Progenitor cell of endocrine pancreas (in vitro differentiated cells): ENCODE data around the gene CCDC85C. TPM values are rescaled to one million over a fixed set of nuclear protein-coding genes. Genes with fewer than 3 reads are reported as not detected.

ENCODE experiments used
- DNase-seq: peaks from one replicate; pipeline ENCODE4 v3.0.0; 2021; ENCODE audit warnings: low spot score; ENCODE audit not compliant: unreplicated experiment
- H3K27ac Mint-ChIP-seq: 2 replicates; pipeline ENCODE4 v1.8.0; 2021; ENCODE audit warnings: mild to moderate bottlenecking, moderate library complexity, mixed read lengths
- H3K27me3 Mint-ChIP-seq: 2 replicates; pipeline ENCODE4 v1.8.0; 2021; ENCODE audit warnings: mixed read lengths
- H3K36me3 Mint-ChIP-seq: 2 replicates; pipeline ENCODE4 v1.8.0; 2022; ENCODE audit warnings: mixed read lengths; ENCODE audit not compliant: insufficient read depth
- H3K4me1 Mint-ChIP-seq: 2 replicates; pipeline ENCODE4 v1.8.0; 2021; ENCODE audit warnings: low read depth, mixed read lengths
- H3K4me3 Mint-ChIP-seq: 2 replicates; pipeline ENCODE4 v1.8.0; 2021; ENCODE audit warnings: low read depth, mild to moderate bottlenecking, moderate library complexity, mixed read lengths
- H3K9me3 Mint-ChIP-seq: 2 replicates; pipeline ENCODE4 v1.8.0; 2021; ENCODE audit warnings: low read depth, mixed read lengths
- total RNA-seq: library from RNA; stranded (reverse); gene quantifications from 2 replicates; pipeline ENCODE4 v1.2.1, GENCODE V29; 2021
- TF ChIP-seq, protein P1 (sequence below): fragments of 200-600 bp; sonication (generic); IDR thresholded peaks from one replicate; pipeline ENCODE4 v1.5.0; 2021; ENCODE audit warnings: antibody characterized with exemption, mild to moderate bottlenecking; ENCODE audit not compliant: unreplicated experiment

Gene CCDC85C
- total RNA-seq, 1 donor from 2014 or later, result 44.9 TPM

DNA sequence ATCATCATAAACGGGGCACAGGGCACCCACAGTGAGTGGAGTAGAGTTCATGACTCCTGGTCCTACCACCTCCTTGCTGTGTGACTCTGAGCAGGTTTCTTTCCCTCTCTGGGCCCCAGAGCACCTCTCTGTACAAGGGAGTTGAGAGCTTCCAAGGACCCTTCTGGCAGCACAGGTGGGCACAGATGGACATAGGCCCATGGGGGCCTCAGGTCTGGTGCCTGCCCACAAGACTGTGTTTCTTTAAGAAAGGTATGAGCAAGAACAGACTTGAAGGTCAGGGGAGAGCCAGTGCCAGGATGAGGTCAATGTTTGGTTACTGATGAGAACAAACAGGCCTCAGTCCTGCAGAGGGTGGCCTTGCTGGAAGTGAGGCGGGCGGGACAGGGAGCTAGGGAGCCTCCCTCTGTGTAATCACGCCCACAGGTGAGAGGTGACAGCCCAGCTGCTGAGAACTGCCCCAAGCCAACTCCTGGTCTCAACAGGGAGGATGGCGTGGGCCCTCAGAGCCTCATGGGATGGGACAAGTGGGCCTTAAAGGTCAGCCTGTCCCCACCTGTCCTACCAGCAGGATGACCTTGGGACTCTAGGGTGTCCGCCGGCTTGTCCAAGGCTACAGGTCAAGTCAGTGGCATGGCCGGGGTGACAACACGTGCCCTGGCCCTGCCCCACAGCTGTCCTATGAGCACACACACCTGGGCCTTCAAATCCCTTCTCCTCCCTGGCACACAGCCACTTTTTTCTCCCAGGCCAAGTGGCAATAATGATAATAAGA, 49.1 kb downstream of the CCDC85C start:
- Mint-ChIP-seq H3K9me3 (no peaks in the 10 kb centered on the region), H3K27ac (peak overlapping the region; percentile 37), H3K27me3 (no peaks in the 10 kb centered on the region), H3K36me3 (peaks cover 4% of the 10 kb centered on the region), H3K4me3 (no peak overlapping the region), H3K4me1 (peaks cover 48% of the 10 kb centered on the region)
- DNase-seq, result no peak
- TF ChIP-seq, protein P1, sequence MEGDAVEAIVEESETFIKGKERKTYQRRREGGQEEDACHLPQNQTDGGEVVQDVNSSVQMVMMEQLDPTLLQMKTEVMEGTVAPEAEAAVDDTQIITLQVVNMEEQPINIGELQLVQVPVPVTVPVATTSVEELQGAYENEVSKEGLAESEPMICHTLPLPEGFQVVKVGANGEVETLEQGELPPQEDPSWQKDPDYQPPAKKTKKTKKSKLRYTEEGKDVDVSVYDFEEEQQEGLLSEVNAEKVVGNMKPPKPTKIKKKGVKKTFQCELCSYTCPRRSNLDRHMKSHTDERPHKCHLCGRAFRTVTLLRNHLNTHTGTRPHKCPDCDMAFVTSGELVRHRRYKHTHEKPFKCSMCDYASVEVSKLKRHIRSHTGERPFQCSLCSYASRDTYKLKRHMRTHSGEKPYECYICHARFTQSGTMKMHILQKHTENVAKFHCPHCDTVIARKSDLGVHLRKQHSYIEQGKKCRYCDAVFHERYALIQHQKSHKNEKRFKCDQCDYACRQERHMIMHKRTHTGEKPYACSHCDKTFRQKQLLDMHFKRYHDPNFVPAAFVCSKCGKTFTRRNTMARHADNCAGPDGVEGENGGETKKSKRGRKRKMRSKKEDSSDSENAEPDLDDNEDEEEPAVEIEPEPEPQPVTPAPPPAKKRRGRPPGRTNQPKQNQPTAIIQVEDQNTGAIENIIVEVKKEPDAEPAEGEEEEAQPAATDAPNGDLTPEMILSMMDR, result no peak

DNA sequence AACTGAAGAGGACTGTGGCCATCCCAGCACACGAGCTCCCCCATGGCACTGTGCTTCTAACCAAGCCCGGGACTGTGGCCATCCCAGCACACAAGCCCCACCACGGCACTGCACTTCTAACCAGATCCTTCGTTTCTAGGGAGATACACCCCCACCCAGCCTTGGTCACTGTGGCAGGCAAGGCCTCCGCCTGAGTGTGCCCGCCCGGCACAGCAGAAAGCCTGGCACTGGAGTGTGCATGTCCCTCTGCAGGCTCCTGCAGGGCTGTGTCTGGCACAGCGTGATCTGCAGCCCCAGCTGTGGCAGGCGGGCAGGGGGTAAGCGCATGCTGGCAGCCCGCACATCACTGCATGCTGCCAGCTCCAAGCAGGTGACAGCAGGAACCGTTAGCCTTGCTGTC, 49.8 kb downstream of the CCDC85C start:
- no peaks in the 10 kb centered on the region for H3K9me3 Mint-ChIP-seq
- TF ChIP-seq, protein P1, result no peak
- peaks cover 4% of the 10 kb centered on the region for H3K36me3 Mint-ChIP-seq
- no peak for DNase-seq
- H3K4me3 Mint-ChIP-seq, result no peak overlapping the region
- no peak overlapping the region for H3K27ac Mint-ChIP-seq
- no peaks in the 10 kb centered on the region for H3K27me3 Mint-ChIP-seq
- H3K4me1 Mint-ChIP-seq, result peaks cover 47% of the 10 kb centered on the region

DNA sequence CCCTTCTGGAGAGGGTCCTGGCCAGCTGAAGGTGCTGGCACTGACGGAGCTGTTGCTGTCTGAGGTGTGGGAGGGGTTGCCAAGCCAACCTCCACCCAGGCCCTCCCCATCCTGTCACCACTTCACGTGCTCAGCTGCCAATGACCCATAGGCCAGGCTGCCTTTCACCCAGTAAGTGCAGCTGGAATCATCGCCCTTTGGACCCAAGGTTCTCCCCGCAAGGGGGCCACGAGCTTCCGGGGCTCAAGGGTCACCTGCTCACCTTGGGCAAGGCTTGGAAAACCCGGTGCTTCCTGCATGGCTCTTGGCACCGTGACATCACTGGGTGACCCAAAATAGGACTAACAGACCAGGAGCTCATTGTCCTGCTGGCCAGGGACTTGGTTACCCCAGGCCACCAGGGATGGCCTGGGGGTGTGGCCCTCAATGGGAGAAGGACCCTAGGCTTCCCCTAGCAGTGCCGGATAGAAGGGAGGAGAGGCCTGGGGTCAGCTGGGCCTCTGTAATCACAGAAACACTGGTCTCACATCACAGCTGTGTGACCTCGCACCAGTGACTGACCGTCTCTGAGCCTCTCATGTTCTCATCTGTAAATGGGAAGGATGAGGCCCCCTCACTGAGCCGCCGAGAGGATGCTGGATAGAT, 51.3 kb downstream of the CCDC85C start:
- TF ChIP-seq, protein P1, result no peak
- peak overlapping the region; percentile 33 for H3K27ac Mint-ChIP-seq
- H3K4me3 Mint-ChIP-seq, result no peak overlapping the region
- H3K27me3 Mint-ChIP-seq, result no peaks in the 10 kb centered on the region
- no peaks in the 10 kb centered on the region for H3K36me3 Mint-ChIP-seq
- no peak for DNase-seq
- H3K9me3 Mint-ChIP-seq, result no peaks in the 10 kb centered on the region
- H3K4me1 Mint-ChIP-seq, result peaks cover 51% of the 10 kb centered on the region

DNA sequence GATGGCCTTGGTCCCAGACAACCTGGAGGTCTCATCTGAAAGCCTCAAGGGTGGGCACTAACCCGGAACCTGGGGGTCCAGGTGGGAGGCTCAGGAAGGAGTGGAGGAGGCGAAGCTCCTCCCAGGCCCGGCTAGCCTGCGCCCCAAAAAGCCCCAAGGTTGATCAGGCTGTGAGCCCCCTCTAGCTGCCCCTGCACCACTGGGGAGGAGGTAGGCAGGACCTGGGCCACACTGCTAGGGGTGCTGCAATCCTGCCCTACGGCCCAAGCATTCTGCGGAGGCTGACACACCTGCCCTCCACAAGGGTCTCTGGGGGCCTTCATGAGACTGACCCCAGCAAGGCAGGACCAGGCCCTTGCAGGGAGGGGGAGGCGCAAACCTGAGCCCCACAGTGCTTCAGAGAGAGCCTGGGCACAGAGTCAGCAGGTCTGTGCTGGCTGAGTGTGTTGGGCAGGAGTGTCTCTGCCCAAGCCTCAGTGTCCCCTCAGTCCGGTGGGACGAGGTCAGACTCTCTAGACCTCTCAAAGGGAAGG, 51.9 kb downstream of the CCDC85C start:
- Mint-ChIP-seq H3K9me3 (no peaks in the 10 kb centered on the region), H3K4me3 (no peak overlapping the region), H3K27me3 (no peaks in the 10 kb centered on the region), H3K27ac (no peak overlapping the region), H3K4me1 (peaks cover 48% of the 10 kb centered on the region), H3K36me3 (no peaks in the 10 kb centered on the region)
- no peak for DNase-seq
- TF ChIP-seq, protein P1, result no peak

DNA sequence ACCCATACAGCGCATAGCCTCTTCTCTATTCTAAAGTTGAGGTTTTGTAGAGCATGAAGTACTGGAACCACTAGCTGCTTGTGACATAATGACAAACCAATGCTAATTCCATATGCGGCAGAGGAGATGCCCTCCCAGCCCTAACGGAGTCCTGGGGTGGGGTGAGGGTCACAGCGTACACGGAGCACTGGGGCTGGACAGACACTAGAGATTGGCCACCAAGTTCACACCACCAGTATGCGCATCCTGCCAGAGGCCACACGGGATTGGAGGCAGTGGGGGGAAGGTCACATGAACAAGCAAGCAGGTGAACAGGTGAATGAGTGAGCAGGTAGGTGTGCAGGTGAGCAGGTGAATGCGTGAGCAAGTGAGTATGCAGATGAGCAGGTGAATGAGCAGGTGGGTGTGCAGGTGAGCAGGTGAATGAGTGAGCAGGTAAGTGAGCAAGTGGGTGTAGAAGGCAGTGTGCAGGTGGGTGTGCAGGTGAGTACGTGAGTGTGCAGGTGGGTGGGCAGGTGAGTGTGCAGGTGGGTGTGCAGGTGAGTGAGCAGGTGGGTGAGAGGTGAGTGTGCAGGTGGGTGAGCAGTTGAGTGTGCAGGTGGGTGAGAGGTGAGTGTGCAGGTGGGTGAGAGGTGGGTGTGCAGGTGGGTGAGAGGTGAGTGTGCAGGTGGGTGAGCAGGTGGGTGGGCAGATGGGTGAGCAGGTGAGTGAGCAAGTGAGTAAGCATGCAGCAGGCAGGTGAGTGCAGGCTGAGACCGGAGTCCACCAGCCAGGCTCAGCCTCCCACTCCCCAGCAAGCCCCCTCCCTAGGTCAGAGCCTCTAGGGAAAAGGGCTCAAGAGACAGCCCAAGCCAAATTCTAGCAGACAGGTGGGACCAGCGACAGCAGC, 52.7 kb downstream of the CCDC85C start:
- Mint-ChIP-seq H3K27me3 (no peaks in the 10 kb centered on the region), H3K27ac (peak overlapping the region; percentile 9), H3K4me3 (no peak overlapping the region), H3K4me1 (peaks cover 49% of the 10 kb centered on the region), H3K36me3 (no peaks in the 10 kb centered on the region), H3K9me3 (no peaks in the 10 kb centered on the region)
- TF ChIP-seq, protein P1, result no peak
- DNase-seq, result no peak
